COR-L47 (cell line): Measurements from ENCODE around the gene CATSPERD.
A peak's percentile ranks its signal among the peaks of the same experiment; 100 is the strongest.
"Not testable (repeated sequence)": the region's sequence is repeated elsewhere in the genome, so short reads cannot be mapped to it uniquely, and the experiment has no call there.

ENCODE experiments used
- DNase-seq: peaks from one replicate; lab custom pipeline; 2025; lab: John Stamatoyannopoulos, UW

The CATSPERD gene

GRCh38 chr19:5698635-5699422, 21.6 kb upstream of the CATSPERD start:
- no peak for DNase-seq

- no peak for DNase-seq
Observed at GRCh38 chr19:5700455-5701092, 19.9 kb upstream of the CATSPERD start.

- DNase-seq, result not testable (repeated sequence)
Observed at GRCh38 chr19:5702053-5702410, 18.4 kb upstream of the CATSPERD start.

- no peak for DNase-seq
Observed at GRCh38 chr19:5703819-5704818, 16.3 kb upstream of the CATSPERD start.

GRCh38 chr19:5705552-5705951, 14.9 kb upstream of the CATSPERD start:
- no peak for DNase-seq

- DNase-seq, result no peak
Observed at GRCh38 chr19:5706876-5707573, 13.4 kb upstream of the CATSPERD start.

- no peak for DNase-seq
Observed at GRCh38 chr19:5707576-5708575, 12.6 kb upstream of the CATSPERD start.

GRCh38 chr19:5711025-5711424, 9.4 kb upstream of the CATSPERD start:
- DNase-seq, result no peak

- DNase-seq, result no peak
Observed at GRCh38 chr19:5711713-5712161, 8.7 kb upstream of the CATSPERD start.

GRCh38 chr19:5713228-5713627, 7.2 kb upstream of the CATSPERD start:
- DNase-seq, result no peak

GRCh38 chr19:5714816-5715215, 5.6 kb upstream of the CATSPERD start:
- DNase-seq, result no peak

GRCh38 chr19:5717215-5717935, 3.1 kb upstream of the CATSPERD start:
- DNase-seq, result no peak

GRCh38 chr19:5718037-5718578, 2.3 kb upstream of the CATSPERD start:
- DNase-seq, result no peak

- DNase-seq, result no peak
Observed at GRCh38 chr19:5718579-5719273, 1.7 kb upstream of the CATSPERD start.

- DNase-seq, result peak; percentile 4
Observed at GRCh38 chr19:5719274-5719960, 1.0 kb upstream of the CATSPERD start.

GRCh38 chr19:5727453-5728050, 7.1 kb downstream of the CATSPERD start:
- no peak for DNase-seq

GRCh38 chr19:5733172-5733571, 12.7 kb downstream of the CATSPERD start:
- DNase-seq, result not testable (repeated sequence)

GRCh38 chr19:5738423-5738822, 18.0 kb downstream of the CATSPERD start:
- DNase-seq, result no peak
